ENCODE results near the gene SNAPC3.

- TF ChIP-seq RELA (CRISPR knock-in tag; IDR thresholded peaks at IDR 0.05; ENCODE audit: borderline replicate concordance): no peak
- TF ChIP-seq CTCF (IDR thresholded peaks at IDR 0.05): no peak
- no peak for TF ChIP-seq AR (CRISPR knock-in tag; IDR thresholded peaks at IDR 0.05)
- no peak for TF ChIP-seq MAX (CRISPR knock-in tag; IDR thresholded peaks at IDR 0.05)
- TF ChIP-seq SP1 (CRISPR knock-in tag; conservative IDR thresholded peaks at IDR 0.05): no peak
- TF ChIP-seq MLX (CRISPR knock-in tag; IDR thresholded peaks at IDR 0.05): no peak
- no peak for TF ChIP-seq ZNF423 (CRISPR knock-in tag; IDR thresholded peaks at IDR 0.05)
- TF ChIP-seq JUN (CRISPR knock-in tag; IDR thresholded peaks at IDR 0.05): no peak
- no peak for TF ChIP-seq E2F4 (CRISPR knock-in tag; IDR thresholded peaks at IDR 0.05; ENCODE audit: borderline replicate concordance, low read depth)
These were observed 30.3 kb upstream of the SNAPC3 start for GRCh38 chr9:15392363-15392762.
